HEK293 (cell line): ENCODE results near the gene LCA5L.

Experiments used
- KLF16 ChIP-seq: fragments of 450-650 bp; formaldehyde crosslinking; IDR thresholded peaks from 2 replicates; pipeline ENCODE4 v1.5.1; 2017; ENCODE audit warnings: missing biosample characterization, missing genetic modification characterization
- SP7 ChIP-seq: fragments of 450-650 bp; formaldehyde crosslinking; IDR thresholded peaks from 2 replicates; pipeline ENCODE4 v1.5.1; 2016; ENCODE audit warnings: missing biosample characterization, missing genetic modification characterization
- TSHZ1 ChIP-seq: fragments of 450-650 bp; formaldehyde crosslinking; IDR thresholded peaks from 2 replicates; pipeline ENCODE4 v1.5.1; 2016; ENCODE audit warnings: missing biosample characterization, missing genetic modification characterization, borderline replicate concordance
- ZBTB6 ChIP-seq: fragments of 450-650 bp; formaldehyde crosslinking; IDR thresholded peaks from 2 replicates; pipeline ENCODE4 v1.5.1; 2017; ENCODE audit warnings: missing biosample characterization, missing genetic modification characterization
- ZFHX2 ChIP-seq: fragments of 450-650 bp; formaldehyde crosslinking; conservative IDR thresholded peaks from 2 replicates; pipeline ENCODE4 v1.5.1; 2016; ENCODE audit warnings: missing biosample characterization, missing genetic modification characterization
- ZNF114 ChIP-seq: fragments of 450-650 bp; formaldehyde crosslinking; IDR thresholded peaks from 2 replicates; pipeline ENCODE4 v1.5.0; 2017; ENCODE audit warnings: missing biosample characterization, missing genetic modification characterization
- ZNF133 ChIP-seq: fragments of 450-650 bp; formaldehyde crosslinking; IDR thresholded peaks from 2 replicates; pipeline ENCODE4 v1.5.1; 2016; ENCODE audit warnings: missing biosample characterization, missing genetic modification characterization
- ZNF146 ChIP-seq: fragments of 450-650 bp; formaldehyde crosslinking; IDR thresholded peaks from 2 replicates; pipeline ENCODE4 v1.5.1; 2016; ENCODE audit warnings: missing biosample characterization, missing genetic modification characterization
- ZNF148 ChIP-seq: fragments of 450-650 bp; formaldehyde crosslinking; IDR thresholded peaks from 2 replicates; pipeline ENCODE4 v1.5.0; 2017; ENCODE audit warnings: missing biosample characterization, missing genetic modification characterization, borderline replicate concordance
- ZNF16 ChIP-seq: fragments of 450-650 bp; formaldehyde crosslinking; IDR thresholded peaks from 2 replicates; pipeline ENCODE4 v1.5.1; 2016; ENCODE audit warnings: low read depth, missing biosample characterization, missing genetic modification characterization
- ZNF174 ChIP-seq: fragments of 450-650 bp; formaldehyde crosslinking; IDR thresholded peaks from 2 replicates; pipeline ENCODE4 v1.5.0; 2017; ENCODE audit warnings: missing biosample characterization, mild to moderate bottlenecking, missing genetic modification characterization
- ZNF19 ChIP-seq: fragments of 450-650 bp; formaldehyde crosslinking; IDR thresholded peaks from 2 replicates; pipeline ENCODE4; 2016; ENCODE audit warnings: missing biosample characterization, missing genetic modification characterization, low read depth
- ZNF280C ChIP-seq: fragments of 450-650 bp; formaldehyde crosslinking; IDR thresholded peaks from 2 replicates; pipeline ENCODE4 v1.5.1; 2016; ENCODE audit warnings: missing biosample characterization, missing genetic modification characterization
- ZNF341 ChIP-seq: fragments of 450-650 bp; formaldehyde crosslinking; IDR thresholded peaks from 2 replicates; pipeline ENCODE4; 2016; ENCODE audit warnings: low read depth, missing biosample characterization, missing genetic modification characterization
- ZNF362 ChIP-seq: fragments of 450-650 bp; formaldehyde crosslinking; IDR thresholded peaks from 2 replicates; pipeline ENCODE4 v1.5.1; 2016; ENCODE audit warnings: missing biosample characterization, missing genetic modification characterization
- ZNF37A ChIP-seq: fragments of 450-650 bp; IDR thresholded peaks from 2 replicates; pipeline ENCODE4 v1.5.1; 2018; ENCODE audit warnings: missing biosample characterization, missing genetic modification characterization
- ZNF48 ChIP-seq: fragments of 450-650 bp; formaldehyde crosslinking; IDR thresholded peaks from 2 replicates; pipeline ENCODE4 v1.5.1; 2016; ENCODE audit warnings: missing biosample characterization, missing genetic modification characterization
- ZNF521 ChIP-seq: fragments of 450-650 bp; formaldehyde crosslinking; IDR thresholded peaks from 2 replicates; pipeline ENCODE4 v1.5.1; 2017; ENCODE audit warnings: missing biosample characterization, mild to moderate bottlenecking, missing genetic modification characterization
- ZNF555 ChIP-seq: fragments of 450-650 bp; formaldehyde crosslinking; conservative IDR thresholded peaks from 2 replicates; pipeline ENCODE4 v1.5.1; 2017; ENCODE audit warnings: missing biosample characterization, mild to moderate bottlenecking, missing genetic modification characterization, inconsistent platforms
- ZNF560 ChIP-seq: fragments of 450-650 bp; formaldehyde crosslinking; IDR thresholded peaks from 2 replicates; pipeline ENCODE4 v1.5.1; 2017; ENCODE audit warnings: missing biosample characterization, missing genetic modification characterization, borderline replicate concordance
- ZNF596 ChIP-seq: fragments of 450-650 bp; IDR thresholded peaks from 2 replicates; pipeline ENCODE4 v1.5.0; 2018; ENCODE audit warnings: missing biosample characterization, mild to moderate bottlenecking, missing genetic modification characterization, moderate library complexity
- ZNF623 ChIP-seq: fragments of 450-650 bp; formaldehyde crosslinking; IDR thresholded peaks from 2 replicates; pipeline ENCODE4 v1.5.1; 2016; ENCODE audit warnings: missing biosample characterization, missing genetic modification characterization
- ZNF658 ChIP-seq: fragments of 450-650 bp; formaldehyde crosslinking; IDR thresholded peaks from 2 replicates; pipeline ENCODE4; 2016; ENCODE audit warnings: missing biosample characterization, missing genetic modification characterization
- ZNF701 ChIP-seq: fragments of 450-650 bp; formaldehyde crosslinking; IDR thresholded peaks from 2 replicates; pipeline ENCODE4 v1.5.1; 2016; ENCODE audit warnings: missing biosample characterization, missing genetic modification characterization
- ZNF704 ChIP-seq: fragments of 450-650 bp; formaldehyde crosslinking; IDR thresholded peaks from 2 replicates; pipeline ENCODE4 v1.5.1; 2016; ENCODE audit warnings: missing biosample characterization, missing genetic modification characterization
- ZNF791 ChIP-seq: fragments of 450-650 bp; formaldehyde crosslinking; IDR thresholded peaks from 2 replicates; pipeline ENCODE4 v1.5.1; 2016; ENCODE audit warnings: missing biosample characterization, missing genetic modification characterization
- ZNF792 ChIP-seq: fragments of 450-650 bp; formaldehyde crosslinking; IDR thresholded peaks from 2 replicates; pipeline ENCODE4 v1.5.1; 2016; ENCODE audit warnings: missing biosample characterization, missing genetic modification characterization

The LCA5L gene

GRCh38 chr21:39452207-39452969 lies 6.8 kb upstream of the LCA5L start (continued):
- TF ChIP-seq ZNF148 (tag by site-specific recombination) (no peak), ZNF133 (tag by site-specific recombination) (no peak), ZNF521 (no peak), ZBTB6 (no peak), ZNF280C (tag by site-specific recombination) (no peak), ZNF16 (tag by site-specific recombination) (no peak), ZNF48 (tag by site-specific recombination) (no peak), ZNF701 (tag by site-specific recombination) (no peak), ZNF792 (no peak), ZNF623 (no peak; the same call in 1 of the 2 replicates), ZFHX2 (tag by site-specific recombination) (no peak), ZNF146 (tag by site-specific recombination) (no peak), ZNF704 (no peak), SP7 (peak; percentile 51; the same call in 1 of the 2 replicates), ZNF114 (tag by site-specific recombination) (no peak), ZNF362 (tag by site-specific recombination) (no peak), ZNF341 (tag by site-specific recombination) (no peak), ZNF174 (tag by site-specific recombination) (no peak), TSHZ1 (tag by site-specific recombination) (no peak; the same call in 1 of the 2 replicates), ZNF19 (tag by site-specific recombination) (no peak), ZNF555 (tag by site-specific recombination) (no peak), ZNF596 (tag by site-specific recombination) (no peak), ZNF658 (tag by site-specific recombination) (no peak), ZNF560 (no peak), ZNF791 (tag by site-specific recombination) (no peak), KLF16 (tag by site-specific recombination) (0 out of 2 replicates have a peak, but pooled peaks have one; percentile 16), ZNF37A (tag by site-specific recombination) (no peak)
